HG02678 (cell line): ENCODE results near the gene OR1L8.

Source experiments
- ATAC-seq: cut with Tn5 transposase; IDR thresholded peaks from one replicate; pipeline ENCODE4 v1.9.1; 2021; ENCODE audit warnings: mild to moderate bottlenecking, moderate library complexity; ENCODE audit not compliant: unreplicated experiment

OR1L8 gene

GRCh38 chr9:122518226-122518625 lies 65.0 kb downstream of the OR1L8 start:
- no peak for ATAC-seq
